ENCODE results near the gene SMIM35. TPM values are rescaled to one million over a fixed set of nuclear protein-coding genes. Genes with fewer than 3 reads are reported as not detected.

SMIM35 gene
- total and polyA plus RNA-seq, 4 experiments from 2014 or later = 0.21 to 0.76 (median 0.50) TPM

- Mint-ChIP-seq H3K27me3 (no peaks in the 10 kb centered on the region), H3K27ac (peak overlapping the region; percentile 81 to 99 (median 94)), H3K9me3 (peaks cover 0 to 2% (median 0%) of the 10 kb centered on the region in 8 donors), H3K4me3 (peak overlapping the region in 7 of 8 donors; percentile 17 to 82 (median 57)), H3K36me3 (no peaks in the 10 kb centered on the region), H3K4me1 (peaks cover 68 to 96% (median 85%) of the 10 kb centered on the region in 4 donors)
- peak overlapping the region; percentile 75 for H3K27ac ChIP-seq (ENCODE audit: low read depth, low read length)
- H3K4me3 ChIP-seq (ENCODE audit: low read length in 2 of 2) = peak overlapping the region in 1 of 2 donors; percentile 15
- peak; percentile 66 to 83 (median 72) for DNase-seq
- ChIA-PET CTCF (ENCODE audit: partially characterized antibody) (interaction anchor here (1.0 to 8.0 kb wide), 13 partner anchors 7 to 99 kb away, joined by 3 to 56 read pairs (median 6); partner anchors contain the start of gene IL10RA), POLR2A (ENCODE audit: partially characterized antibody) (interaction anchor here (0.6 to 20.3 kb wide), 9 partner anchors 12 to 818 kb away, joined by 3 to 1775 read pairs (median 5); partner anchors contain the start of gene IL10RA)
- H3K27me3 ChIP-seq (ENCODE audit: insufficient read depth, low read length) = no peaks in the 10 kb centered on the region
- H3K9me3 ChIP-seq (ENCODE audit: control insufficient read depth in 1 of 2, low read length in 2 of 2) = no peaks in the 10 kb centered on the region
- H3K4me1 ChIP-seq (ENCODE audit: insufficient read depth, low read length) = peaks cover 99% of the 10 kb centered on the region
- intact Hi-C loops (cut with micrococcal nuclease) = loop anchor here (1.0 kb wide), 1 partner anchor 59 kb away; no protein-coding TSS in a partner anchor
- no peaks in the 10 kb centered on the region for H3K36me3 ChIP-seq (ENCODE audit: insufficient read depth, low read length)
These were observed 40.5 kb downstream of the SMIM35 start for GRCh38 chr11:118046051-118046963.

GRCh38 chr11:118045191-118045590 lies 41.6 kb downstream of the SMIM35 start:
- no peaks in the 10 kb centered on the region for H3K9me3 ChIP-seq (ENCODE audit: control insufficient read depth in 1 of 2, low read length in 2 of 2)
- no peaks in the 10 kb centered on the region for H3K36me3 Mint-ChIP-seq
- peak overlapping the region in 6 of 8 donors; percentile 14 to 83 (median 44) for H3K4me3 Mint-ChIP-seq
- POLR2A ChIA-PET (ENCODE audit: partially characterized antibody) = interaction anchor here (0.7 to 20.3 kb wide), 8 partner anchors 11 to 217 kb away, joined by 3 to 1775 read pairs (median 6); partner anchors contain the start of gene IL10RA
- DNase-seq = peak in 2 of 5 donors; percentile 24 to 65
- CTCF ChIA-PET (ENCODE audit: partially characterized antibody) = interaction anchor here (1.0 to 8.0 kb wide), 10 partner anchors 8 to 98 kb away, joined by 3 to 56 read pairs (median 12); partner anchors contain the start of gene IL10RA
- H3K27me3 Mint-ChIP-seq = no peaks in the 10 kb centered on the region
- no peak overlapping the region for H3K4me3 ChIP-seq (ENCODE audit: low read length in 2 of 2)
- H3K27ac Mint-ChIP-seq = peak overlapping the region; percentile 76 to 99 (median 94)
- no peaks in the 10 kb centered on the region for H3K27me3 ChIP-seq (ENCODE audit: insufficient read depth, low read length)
- peaks cover 61 to 93% (median 79%) of the 10 kb centered on the region in 4 donors for H3K4me1 Mint-ChIP-seq
- no peaks in the 10 kb centered on the region for H3K36me3 ChIP-seq (ENCODE audit: insufficient read depth, low read length)
- peaks cover 0 to 2% (median 0%) of the 10 kb centered on the region in 8 donors for H3K9me3 Mint-ChIP-seq
- intact Hi-C loops (cut with micrococcal nuclease) = loop anchor here (2.0 kb wide), 1 partner anchor 16 kb away; no protein-coding TSS in a partner anchor
- peaks cover 93% of the 10 kb centered on the region for H3K4me1 ChIP-seq (ENCODE audit: insufficient read depth, low read length)
- peak overlapping the region; percentile 75 for H3K27ac ChIP-seq (ENCODE audit: low read depth, low read length)

GRCh38 chr11:118042796-118043195 lies 44.0 kb downstream of the SMIM35 start:
- Histone ChIP-seq H3K9me3 (ENCODE audit: control insufficient read depth in 1 of 2, low read length in 2 of 2) (no peaks in the 10 kb centered on the region), H3K4me3 (ENCODE audit: low read length in 2 of 2) (no peak overlapping the region), H3K27ac (ENCODE audit: low read depth, low read length) (no peak overlapping the region), H3K36me3 (ENCODE audit: insufficient read depth, low read length) (no peaks in the 10 kb centered on the region), H3K4me1 (ENCODE audit: insufficient read depth, low read length) (peaks cover 74% of the 10 kb centered on the region), H3K27me3 (ENCODE audit: insufficient read depth, low read length) (no peaks in the 10 kb centered on the region)
- peaks cover 52 to 87% (median 70%) of the 10 kb centered on the region in 4 donors for H3K4me1 Mint-ChIP-seq
- peak overlapping the region; percentile 88 to 99 (median 90) for H3K27ac Mint-ChIP-seq
- H3K36me3 Mint-ChIP-seq = peaks cover 0 to 5% of the 10 kb centered on the region in 2 donors
- H3K9me3 Mint-ChIP-seq = peaks cover 0 to 2% (median 0%) of the 10 kb centered on the region in 8 donors
- peak overlapping the region in 7 of 8 donors; percentile 10 to 68 (median 60) for H3K4me3 Mint-ChIP-seq
- CTCF ChIA-PET (ENCODE audit: partially characterized antibody) = interaction anchor here (0.9 to 8.0 kb wide), 5 partner anchors 9 to 228 kb away, joined by 3 to 56 read pairs (median 21); no protein-coding TSS in a partner anchor
- DNase-seq = no peak
- POLR2A ChIA-PET (ENCODE audit: partially characterized antibody) = interaction anchor here (2.0 to 20.3 kb wide), 3 partner anchors 9 to 92 kb away, joined by 7 to 1775 read pairs (median 22); partner anchors contain the start of gene IL10RA
- intact Hi-C loops (cut with micrococcal nuclease) = no loop called here
- no peaks in the 10 kb centered on the region for H3K27me3 Mint-ChIP-seq

- H3K27me3 Mint-ChIP-seq = no peaks in the 10 kb centered on the region
- POLR2A ChIA-PET (ENCODE audit: partially characterized antibody) = interaction anchor here (2.0 to 20.3 kb wide), 3 partner anchors 9 to 91 kb away, joined by 7 to 1775 read pairs (median 22); partner anchors contain the start of gene IL10RA
- intact Hi-C loops (cut with micrococcal nuclease) = no loop called here
- H3K36me3 Mint-ChIP-seq = peaks cover 0 to 5% of the 10 kb centered on the region in 2 donors
- Histone ChIP-seq H3K4me1 (ENCODE audit: insufficient read depth, low read length) (peaks cover 67% of the 10 kb centered on the region), H3K27ac (ENCODE audit: low read depth, low read length) (no peak overlapping the region), H3K9me3 (ENCODE audit: control insufficient read depth in 1 of 2, low read length in 2 of 2) (no peaks in the 10 kb centered on the region), H3K4me3 (ENCODE audit: low read length in 2 of 2) (no peak overlapping the region), H3K36me3 (ENCODE audit: insufficient read depth, low read length) (no peaks in the 10 kb centered on the region), H3K27me3 (ENCODE audit: insufficient read depth, low read length) (no peaks in the 10 kb centered on the region)
- CTCF ChIA-PET (ENCODE audit: partially characterized antibody) = interaction anchor here (0.6 to 8.0 kb wide), 6 partner anchors 10 to 227 kb away, joined by 3 to 56 read pairs (median 3); no protein-coding TSS in a partner anchor
- peaks cover 0 to 2% (median 0%) of the 10 kb centered on the region in 8 donors for H3K9me3 Mint-ChIP-seq
- H3K27ac Mint-ChIP-seq = peak overlapping the region; percentile 88 to 99 (median 90)
- H3K4me1 Mint-ChIP-seq = peaks cover 49 to 85% (median 66%) of the 10 kb centered on the region in 4 donors
- DNase-seq = peak in 2 of 5 donors; percentile 28 to 30
- H3K4me3 Mint-ChIP-seq = peak overlapping the region in 6 of 8 donors; percentile 38 to 68 (median 56)
These were observed 44.6 kb downstream of the SMIM35 start for GRCh38 chr11:118042141-118042540.

GRCh38 chr11:118033443-118033842 lies 53.3 kb downstream of the SMIM35 start:
- ChIA-PET CTCF (ENCODE audit: partially characterized antibody) (no interaction called here), POLR2A (ENCODE audit: partially characterized antibody) (interaction anchor here (1.1 to 2.5 kb wide), 2 partner anchors 25 to 31 kb away, joined by 3 to 7 read pairs; no protein-coding TSS in a partner anchor)
- H3K36me3 Mint-ChIP-seq = peaks cover 0 to under 1% of the 10 kb centered on the region in 2 donors
- peak overlapping the region in 3 of 8 donors; percentile 26 to 36 (median 34) for H3K4me3 Mint-ChIP-seq
- Histone ChIP-seq H3K4me1 (ENCODE audit: insufficient read depth, low read length) (peaks cover 11% of the 10 kb centered on the region), H3K27ac (ENCODE audit: low read depth, low read length) (no peak overlapping the region), H3K9me3 (ENCODE audit: control insufficient read depth in 1 of 2, low read length in 2 of 2) (no peaks in the 10 kb centered on the region), H3K4me3 (ENCODE audit: low read length in 2 of 2) (no peak overlapping the region), H3K27me3 (ENCODE audit: insufficient read depth, low read length) (no peaks in the 10 kb centered on the region), H3K36me3 (ENCODE audit: insufficient read depth, low read length) (no peaks in the 10 kb centered on the region)
- DNase-seq = no peak
- intact Hi-C loops (cut with micrococcal nuclease) = no loop called here
- H3K4me1 Mint-ChIP-seq = peaks cover 16 to 41% (median 28%) of the 10 kb centered on the region in 4 donors
- H3K27ac Mint-ChIP-seq = peak overlapping the region in 3 of 7 donors; percentile 15 to 62 (median 27)
- peaks cover 0 to 2% (median 0%) of the 10 kb centered on the region in 8 donors for H3K9me3 Mint-ChIP-seq
- peaks cover 0 to 2% of the 10 kb centered on the region in 2 donors for H3K27me3 Mint-ChIP-seq

- peak overlapping the region in 1 of 8 donors; percentile 49 for H3K4me3 Mint-ChIP-seq
- H3K9me3 Mint-ChIP-seq = peaks cover 0 to 2% (median 0%) of the 10 kb centered on the region in 8 donors
These were observed 58.1 kb downstream of the SMIM35 start for GRCh38 chr11:118028626-118029025.

More at GRCh38 chr11:118028626-118029025, 58.1 kb downstream of the SMIM35 start:
- Histone ChIP-seq H3K27me3 (ENCODE audit: insufficient read depth, low read length) (no peaks in the 10 kb centered on the region), H3K27ac (ENCODE audit: low read depth, low read length) (no peak overlapping the region), H3K9me3 (ENCODE audit: control insufficient read depth in 1 of 2, low read length in 2 of 2) (no peaks in the 10 kb centered on the region), H3K36me3 (ENCODE audit: insufficient read depth, low read length) (no peaks in the 10 kb centered on the region), H3K4me3 (ENCODE audit: low read length in 2 of 2) (no peak overlapping the region), H3K4me1 (ENCODE audit: insufficient read depth, low read length) (peaks cover 19% of the 10 kb centered on the region)
- Mint-ChIP-seq H3K27me3 (peaks cover 0 to 2% of the 10 kb centered on the region in 2 donors), H3K36me3 (no peaks in the 10 kb centered on the region), H3K27ac (peak overlapping the region in 2 of 7 donors; percentile 29 to 72), H3K4me1 (peaks cover 21 to 42% (median 31%) of the 10 kb centered on the region in 4 donors)
- ChIA-PET POLR2A (ENCODE audit: partially characterized antibody) (interaction anchor here (0.9 to 1.5 kb wide), 6 partner anchors 13 to 43 kb away, joined by 3 to 5 read pairs (median 4); partner anchors contain the start of gene IL10RA), CTCF (ENCODE audit: partially characterized antibody) (interaction anchor here (0.8 to 1.8 kb wide), 8 partner anchors 15 to 221 kb away, joined by 3 to 7 read pairs (median 4); no protein-coding TSS in a partner anchor)
- DNase-seq = no peak
- intact Hi-C loops (cut with micrococcal nuclease) = loop anchor here (2.0 kb wide), 1 partner anchor 16 kb away; no protein-coding TSS in a partner anchor
